AG04450 (cell line): Measurements from ENCODE around the gene KCNIP4. TPM values are rescaled to one million over a fixed set of nuclear protein-coding genes. Genes with fewer than 3 reads are reported as not detected.

Source experiments
- CTCF ChIA-PET: fragments of 300-600, 350-600 bp; formaldehyde crosslinking; extraction: SDS; loops from one replicate; lab custom pipeline; 2022; ENCODE audit warnings: antibody characterized with exemption, inconsistent platforms; lab: Charles Lee
- POLR2A ChIA-PET: fragments of 350-600 bp; formaldehyde crosslinking; extraction: SDS; loops from one replicate; lab custom pipeline; 2021; ENCODE audit warnings: antibody characterized with exemption, inconsistent platforms; lab: Yijun Ruan, JAX
- DNase-seq: peaks from one replicate; pipeline ENCODE4 v3.0.0-alpha.2; 2011; ENCODE audit warnings: low read depth, low spot score
- H3K27ac ChIP-seq: one replicate; pipeline ENCODE4 v1.5.1; 2012; ENCODE audit warnings: low read depth, low read length, control low read depth
- H3K27me3 ChIP-seq: one replicate; pipeline ENCODE4 v1.6.0; 2012; ENCODE audit warnings: low read length; ENCODE audit not compliant: control insufficient read depth, insufficient read depth
- H3K4me3 ChIP-seq: 2 replicates; pipeline ENCODE4 v1.5.1; 2011; ENCODE audit warnings: mild to moderate bottlenecking, low read depth, low read length, control low read depth
- H3K9me3 ChIP-seq: 2 replicates; pipeline ENCODE4 v1.5.1; 2012; ENCODE audit warnings: low read length; ENCODE audit not compliant: control insufficient read depth, insufficient read depth
- polyA plus RNA-seq: library from polyadenylated mRNA; depleted of rRNA; stranded (reverse); fragments of >200 nt; gene quantifications from 2 replicates; pipeline ENCODE4 v1.2.3, GENCODE V29; 2011
- TF ChIP-seq, protein P1 (sequence below): IDR thresholded peaks from 2 replicates; pipeline ENCODE4 v1.5.1; 2011; ENCODE audit warnings: low read depth, low read length, control low read depth, inconsistent platforms

Gene KCNIP4
- polyA plus RNA-seq, 1 experiment = not detected

DNA sequence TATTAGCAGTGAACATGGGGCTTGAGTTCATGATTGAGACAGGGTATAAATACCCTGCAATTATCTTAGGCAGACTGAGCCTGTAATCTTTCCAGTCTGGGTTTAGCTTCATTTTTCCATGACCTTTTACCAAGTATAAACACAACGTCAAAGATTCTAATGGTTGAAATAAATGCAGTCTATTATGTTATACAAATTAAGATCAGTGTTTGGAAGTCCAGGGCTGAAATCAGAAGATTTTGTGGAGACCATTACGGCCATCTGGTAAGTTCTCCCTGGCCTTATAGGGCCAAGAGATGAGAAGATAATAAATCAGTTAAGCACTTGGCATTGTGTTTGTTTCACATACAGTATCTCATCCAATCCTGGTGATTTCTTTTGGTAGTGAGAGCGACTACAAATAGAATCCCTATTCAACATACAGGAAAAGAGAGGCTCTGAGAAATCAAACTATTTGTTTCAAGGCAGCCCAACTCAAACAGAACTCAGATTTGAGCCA, 822.5 kb downstream of the KCNIP4 start:
- Histone ChIP-seq H3K9me3 (peaks cover 14% of the 10 kb centered on the region), H3K4me3 (no peak overlapping the region), H3K27ac (no peak overlapping the region), H3K27me3 (no peaks in the 10 kb centered on the region)
- ChIA-PET CTCF (no interaction called here), POLR2A (no interaction called here)
- TF ChIP-seq, protein P1, sequence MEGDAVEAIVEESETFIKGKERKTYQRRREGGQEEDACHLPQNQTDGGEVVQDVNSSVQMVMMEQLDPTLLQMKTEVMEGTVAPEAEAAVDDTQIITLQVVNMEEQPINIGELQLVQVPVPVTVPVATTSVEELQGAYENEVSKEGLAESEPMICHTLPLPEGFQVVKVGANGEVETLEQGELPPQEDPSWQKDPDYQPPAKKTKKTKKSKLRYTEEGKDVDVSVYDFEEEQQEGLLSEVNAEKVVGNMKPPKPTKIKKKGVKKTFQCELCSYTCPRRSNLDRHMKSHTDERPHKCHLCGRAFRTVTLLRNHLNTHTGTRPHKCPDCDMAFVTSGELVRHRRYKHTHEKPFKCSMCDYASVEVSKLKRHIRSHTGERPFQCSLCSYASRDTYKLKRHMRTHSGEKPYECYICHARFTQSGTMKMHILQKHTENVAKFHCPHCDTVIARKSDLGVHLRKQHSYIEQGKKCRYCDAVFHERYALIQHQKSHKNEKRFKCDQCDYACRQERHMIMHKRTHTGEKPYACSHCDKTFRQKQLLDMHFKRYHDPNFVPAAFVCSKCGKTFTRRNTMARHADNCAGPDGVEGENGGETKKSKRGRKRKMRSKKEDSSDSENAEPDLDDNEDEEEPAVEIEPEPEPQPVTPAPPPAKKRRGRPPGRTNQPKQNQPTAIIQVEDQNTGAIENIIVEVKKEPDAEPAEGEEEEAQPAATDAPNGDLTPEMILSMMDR = no peak
- DNase-seq = no peak

DNA sequence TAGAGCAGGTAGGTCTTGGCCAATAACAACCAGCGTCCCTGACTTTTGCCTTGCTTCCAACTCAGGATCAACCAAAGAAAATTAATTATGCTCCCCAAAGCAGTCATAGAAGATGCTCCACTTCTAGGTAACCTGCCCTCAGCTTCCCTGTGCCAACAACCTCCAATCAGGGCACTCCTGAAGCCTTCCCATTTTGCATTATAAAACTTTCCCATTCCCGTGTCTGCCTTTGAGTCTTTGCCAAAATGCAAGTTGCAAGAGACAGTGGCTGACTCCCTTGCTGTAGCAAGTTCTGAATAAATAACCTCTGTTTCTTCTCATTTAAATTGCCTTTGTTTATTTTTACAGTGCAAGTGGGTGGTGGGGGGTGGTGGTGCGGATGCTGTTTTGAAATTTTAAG, 830.3 kb downstream of the KCNIP4 start:
- DNase-seq = no peak
- H3K4me3 ChIP-seq = no peak overlapping the region
- H3K9me3 ChIP-seq = peaks cover 2% of the 10 kb centered on the region
- ChIA-PET CTCF (no interaction called here), POLR2A (no interaction called here)
- no peak overlapping the region for H3K27ac ChIP-seq
- TF ChIP-seq, protein P1 = no peak
- H3K27me3 ChIP-seq = no peaks in the 10 kb centered on the region

DNA sequence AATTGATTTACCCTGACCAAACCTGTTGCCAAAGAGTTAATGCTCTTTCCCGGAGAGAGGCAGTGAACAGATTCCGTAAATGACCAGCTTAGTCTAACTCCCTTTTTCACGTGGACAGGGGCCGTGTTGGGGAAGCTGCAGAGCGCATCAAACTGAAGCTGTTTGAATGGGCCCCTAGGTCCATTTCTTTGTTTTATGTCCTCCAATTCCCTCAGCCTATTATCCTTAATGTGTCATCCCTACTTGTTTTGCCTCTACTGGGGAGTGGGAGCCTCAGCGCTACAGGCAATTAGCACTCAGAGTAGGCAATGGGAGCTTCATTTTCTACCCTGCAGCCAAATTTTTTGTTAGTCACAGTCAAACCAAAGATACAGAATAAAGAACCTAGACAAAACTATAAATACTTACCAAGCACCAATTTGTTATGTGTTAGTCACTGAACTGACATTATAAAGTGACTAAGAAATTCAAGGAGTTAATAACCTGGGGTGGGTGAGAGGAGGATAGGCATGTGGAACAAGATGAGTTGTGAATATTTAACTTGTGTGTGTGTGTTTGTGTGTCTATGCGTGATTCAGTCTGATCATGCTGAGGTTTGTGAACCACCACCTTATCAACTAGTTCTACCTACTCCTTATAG, 830.9 kb downstream of the KCNIP4 start:
- Histone ChIP-seq H3K27me3 (no peaks in the 10 kb centered on the region), H3K4me3 (no peak overlapping the region), H3K9me3 (no peaks in the 10 kb centered on the region; the same call in 1 of the 2 replicates), H3K27ac (no peak overlapping the region)
- CTCF ChIA-PET = no interaction called here
- TF ChIP-seq, protein P1 = no peak
- DNase-seq = no peak
- POLR2A ChIA-PET = no interaction called here

DNA sequence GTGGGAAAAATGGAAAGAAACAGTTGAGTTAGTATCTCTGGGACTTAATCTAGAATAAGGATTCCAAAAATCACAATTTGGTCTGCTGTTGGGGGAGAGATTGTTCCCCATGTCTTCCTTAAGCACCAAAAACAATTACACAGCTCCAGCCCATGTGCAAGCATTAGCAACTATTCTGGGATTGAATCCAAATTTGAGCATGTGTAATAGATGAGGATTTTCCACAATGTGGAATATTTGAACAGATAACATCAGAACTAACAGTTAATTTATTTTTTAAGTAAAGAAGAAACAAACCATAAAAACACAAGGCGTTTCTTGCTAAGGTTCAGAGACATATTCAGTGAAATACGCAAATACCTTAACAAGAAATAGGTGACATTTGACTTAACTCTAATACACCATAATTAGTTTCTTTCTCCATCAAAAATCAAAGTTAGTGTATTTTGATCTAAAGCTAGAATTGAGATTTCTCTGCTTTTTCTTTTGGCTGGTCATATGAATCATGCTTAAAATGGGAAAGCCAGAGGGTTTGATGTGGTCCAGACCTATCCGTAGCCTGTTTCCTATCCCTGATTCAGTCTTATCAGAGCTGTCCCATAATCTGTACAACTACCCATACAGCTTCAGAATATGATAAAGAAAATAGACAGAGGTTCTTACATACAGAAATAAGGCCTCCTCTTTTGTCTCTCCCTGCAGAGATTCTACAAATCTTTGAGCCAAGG, 834.9 kb downstream of the KCNIP4 start:
- CTCF ChIA-PET = no interaction called here
- H3K9me3 ChIP-seq = peaks cover 5% of the 10 kb centered on the region; the same call in 1 of the 2 replicates
- no peak overlapping the region for H3K4me3 ChIP-seq
- TF ChIP-seq, protein P1 = no peak
- POLR2A ChIA-PET = no interaction called here
- DNase-seq = no peak
- no peaks in the 10 kb centered on the region for H3K27me3 ChIP-seq
- H3K27ac ChIP-seq = no peak overlapping the region

DNA sequence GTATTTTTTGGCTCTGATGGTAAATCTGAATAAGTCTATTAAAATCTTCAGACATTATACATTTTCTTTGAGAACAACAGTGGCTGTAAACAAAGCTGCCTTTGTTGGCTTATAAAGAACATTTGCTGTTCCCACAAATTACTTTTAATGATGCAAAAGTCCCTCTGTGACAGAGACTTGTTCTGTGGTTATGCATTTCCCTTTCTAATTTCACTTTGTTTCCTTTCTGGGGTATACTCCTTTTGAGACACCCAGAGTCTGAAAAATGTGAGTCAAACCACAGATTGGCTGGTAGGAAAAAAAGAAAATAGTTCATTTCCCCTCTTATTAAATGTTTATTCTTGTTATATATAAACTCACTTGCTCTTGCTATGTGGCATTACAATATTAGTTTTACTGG, 845.9 kb downstream of the KCNIP4 start:
- no peaks in the 10 kb centered on the region for H3K9me3 ChIP-seq
- H3K4me3 ChIP-seq = no peak overlapping the region
- POLR2A ChIA-PET = no interaction called here
- no peak overlapping the region for H3K27ac ChIP-seq
- TF ChIP-seq, protein P1 = no peak
- CTCF ChIA-PET = no interaction called here
- no peaks in the 10 kb centered on the region for H3K27me3 ChIP-seq
- DNase-seq = no peak
